CD4-positive, alpha-beta T cell treated with Interferon alpha-2 for 1 hour (primary cell): ENCODE data around the gene SPG11.

ENCODE experiments used
- DNase-seq, 2 donors: peaks; one replicate each; pipeline ENCODE4 v3.0.0-alpha.2; 2020 to 2022

The SPG11 gene

DNA sequence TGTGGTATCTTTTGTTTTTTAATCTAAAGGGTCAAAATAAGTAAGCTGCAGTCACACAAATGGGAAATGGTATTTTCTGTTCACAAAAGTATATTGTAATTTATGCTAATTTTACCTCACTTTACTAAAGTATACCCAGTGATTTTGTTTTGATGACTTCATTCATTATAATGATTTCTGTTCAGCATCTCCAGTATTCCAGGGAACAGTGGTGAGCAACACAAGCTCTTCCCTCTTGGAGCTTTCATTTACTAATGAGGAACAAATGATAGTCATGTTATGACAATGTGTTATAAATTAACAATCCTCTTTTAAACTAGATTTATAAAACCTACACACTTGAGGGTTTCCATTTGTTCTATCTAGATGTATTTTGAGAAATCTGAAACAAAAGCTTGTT is 147.0 kb downstream of the SPG11 start:
- no peak for DNase-seq
